WTC11 (cell line): ENCODE measurements around the gene CLN3. TPM values are rescaled to one million over a fixed set of nuclear protein-coding genes. Genes with fewer than 3 reads are reported as not detected.

ENCODE experiments used
- ATAC-seq: fragments of 200-7000 bp; cut with Tn5 transposase; 2 replicates; pipeline ENCODE4 v1.10.0; 2021; ENCODE audit warnings: mild to moderate bottlenecking, moderate library complexity
- CTCF ChIA-PET: fragments of 300-600 bp; sonication (Branson Sonifier 250); formaldehyde crosslinking; loops from one replicate; lab custom pipeline; 2021; ENCODE audit warnings: antibody characterized with exemption; lab: Charles Lee
- POLR2A ChIA-PET: fragments of 350-600 bp; sonication (Branson Sonifier 250); formaldehyde crosslinking; loops from one replicate; lab custom pipeline; 2021; ENCODE audit warnings: antibody characterized with exemption; lab: Charles Lee
- DNase-seq: peaks from one replicate; pipeline ENCODE4 v3.0.0; 2021; ENCODE audit warnings: low spot score
- H3K27ac Mint-ChIP-seq: 2 replicates; pipeline ENCODE4 v1.8.0; 2021; ENCODE audit warnings: mixed read lengths
- H3K27me3 Mint-ChIP-seq: 2 replicates; pipeline ENCODE4 v1.8.0; 2021; ENCODE audit warnings: low read depth, mild to moderate bottlenecking, moderate library complexity, mixed read lengths
- H3K36me3 Mint-ChIP-seq: 2 replicates; pipeline ENCODE4 v1.8.0; 2021; ENCODE audit warnings: mixed read lengths
- H3K4me1 Mint-ChIP-seq: 2 replicates; pipeline ENCODE4 v1.8.0; 2022; ENCODE audit warnings: mixed read lengths
- H3K4me3 Mint-ChIP-seq: 2 replicates; pipeline ENCODE4 v1.8.0; 2021; ENCODE audit warnings: mild to moderate bottlenecking, moderate library complexity, mixed read lengths
- H3K9me3 Mint-ChIP-seq: 2 replicates; pipeline ENCODE4 v1.8.0; 2021; ENCODE audit warnings: mixed read lengths
- NFATC4 ChIP-seq: fragments of 250-450 bp; sonication (Bioruptor Pico); IDR thresholded peaks from 2 replicates; pipeline ENCODE4 v1.9.0; 2021; ENCODE audit warnings: mild to moderate bottlenecking
- NR2C2 ChIP-seq: sonication (generic); formaldehyde crosslinking; IDR thresholded peaks from 2 replicates; pipeline ENCODE4 v1.8.0; 2022; ENCODE audit warnings: mild to moderate bottlenecking, missing genetic modification reagents
- ZNF317 ChIP-seq: sonication (generic); formaldehyde crosslinking; IDR thresholded peaks from 2 replicates; pipeline ENCODE4 v1.8.1; 2023; ENCODE audit warnings: low read depth, mild to moderate bottlenecking, moderate library complexity, missing genetic modification reagents, borderline replicate concordance
- ZNF396 ChIP-seq: fragments of 250-450 bp; sonication (Bioruptor Pico); IDR thresholded peaks from 2 replicates; pipeline ENCODE4 v1.8.0; 2021; ENCODE audit warnings: mild to moderate bottlenecking, moderate library complexity, borderline replicate concordance
- total RNA-seq: library from RNA; stranded (reverse); gene quantifications from 3 replicates; pipeline ENCODE4 v1.2.3, GENCODE V29; 2021
- TF ChIP-seq, protein P1 (sequence below): fragments of 250-450 bp; sonication (Bioruptor Pico); IDR thresholded peaks from 2 replicates; pipeline ENCODE4 v1.9.0; 2021; ENCODE audit warnings: mild to moderate bottlenecking
- TF ChIP-seq, protein P2 (sequence below): fragments of 200-600 bp; IDR thresholded peaks from 2 replicates; pipeline ENCODE4 v1.8.0; 2022; ENCODE audit warnings: antibody characterized with exemption
- TF ChIP-seq, protein P3 (sequence below): fragments of 250-450 bp; sonication (Bioruptor Pico); IDR thresholded peaks from 2 replicates; pipeline ENCODE4 v2.1.2; 2022; ENCODE audit warnings: mild to moderate bottlenecking, moderate library complexity
- TF ChIP-seq, protein P4 (sequence below): sonication (generic); formaldehyde crosslinking; IDR thresholded peaks from 2 replicates; pipeline ENCODE4 v1.8.0; 2022; ENCODE audit warnings: mild to moderate bottlenecking, missing genetic modification reagents
- TF ChIP-seq, protein P5 (sequence below): sonication (generic); formaldehyde crosslinking; IDR thresholded peaks from 2 replicates; pipeline ENCODE4 v1.8.0; 2022; ENCODE audit warnings: mild to moderate bottlenecking, missing genetic modification reagents
- TF ChIP-seq, protein P6 (sequence below): sonication (generic); formaldehyde crosslinking; IDR thresholded peaks from 2 replicates; pipeline ENCODE4 v1.8.1; 2022; ENCODE audit warnings: low read depth, mild to moderate bottlenecking, moderate library complexity, missing genetic modification reagents, borderline replicate concordance

The CLN3 gene
- total RNA-seq, 1 experiment from 2014 or later, result 23.9 TPM

DNA sequence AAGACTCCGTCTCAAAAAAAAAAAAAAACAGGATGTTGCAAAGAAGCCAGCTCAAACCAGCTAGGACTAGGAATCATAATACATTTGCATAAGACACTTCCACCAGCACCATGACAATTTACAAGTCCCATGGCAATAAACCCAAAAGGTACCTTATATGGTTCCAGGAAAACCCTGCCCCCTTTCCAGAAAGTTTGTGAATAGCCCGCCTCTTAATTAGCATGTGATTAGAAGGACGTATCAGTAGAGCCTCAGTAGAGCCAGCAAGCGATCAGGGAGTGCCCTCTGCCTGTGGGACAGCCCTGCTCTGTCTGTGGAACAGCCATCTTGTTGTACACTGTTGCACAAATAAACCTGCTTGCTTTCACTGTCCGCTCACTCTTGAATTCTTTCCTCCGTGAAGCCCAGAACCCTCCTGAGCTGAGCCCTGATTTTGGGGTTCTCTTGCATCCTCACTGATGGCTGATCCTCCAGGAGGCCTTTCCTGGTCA, 32.9 kb upstream of the CLN3 start:
- ATAC-seq (no peak), DNase-seq (no peak)
- ChIA-PET POLR2A (no interaction called here), CTCF (interaction anchor here (0.6 kb wide), 1 partner anchor 9 kb away, joined by 3 read pairs; no protein-coding TSS in a partner anchor)
- Mint-ChIP-seq H3K4me1 (no peaks in the 10 kb centered on the region), H3K9me3 (peaks cover 8% of the 10 kb centered on the region; the same call in 1 of the 2 replicates)
- TF ChIP-seq, protein P1, sequence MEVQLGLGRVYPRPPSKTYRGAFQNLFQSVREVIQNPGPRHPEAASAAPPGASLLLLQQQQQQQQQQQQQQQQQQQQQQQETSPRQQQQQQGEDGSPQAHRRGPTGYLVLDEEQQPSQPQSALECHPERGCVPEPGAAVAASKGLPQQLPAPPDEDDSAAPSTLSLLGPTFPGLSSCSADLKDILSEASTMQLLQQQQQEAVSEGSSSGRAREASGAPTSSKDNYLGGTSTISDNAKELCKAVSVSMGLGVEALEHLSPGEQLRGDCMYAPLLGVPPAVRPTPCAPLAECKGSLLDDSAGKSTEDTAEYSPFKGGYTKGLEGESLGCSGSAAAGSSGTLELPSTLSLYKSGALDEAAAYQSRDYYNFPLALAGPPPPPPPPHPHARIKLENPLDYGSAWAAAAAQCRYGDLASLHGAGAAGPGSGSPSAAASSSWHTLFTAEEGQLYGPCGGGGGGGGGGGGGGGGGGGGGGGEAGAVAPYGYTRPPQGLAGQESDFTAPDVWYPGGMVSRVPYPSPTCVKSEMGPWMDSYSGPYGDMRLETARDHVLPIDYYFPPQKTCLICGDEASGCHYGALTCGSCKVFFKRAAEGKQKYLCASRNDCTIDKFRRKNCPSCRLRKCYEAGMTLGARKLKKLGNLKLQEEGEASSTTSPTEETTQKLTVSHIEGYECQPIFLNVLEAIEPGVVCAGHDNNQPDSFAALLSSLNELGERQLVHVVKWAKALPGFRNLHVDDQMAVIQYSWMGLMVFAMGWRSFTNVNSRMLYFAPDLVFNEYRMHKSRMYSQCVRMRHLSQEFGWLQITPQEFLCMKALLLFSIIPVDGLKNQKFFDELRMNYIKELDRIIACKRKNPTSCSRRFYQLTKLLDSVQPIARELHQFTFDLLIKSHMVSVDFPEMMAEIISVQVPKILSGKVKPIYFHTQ (CRISPR knock-in tag), result no peak
- TF ChIP-seq, protein P2, sequence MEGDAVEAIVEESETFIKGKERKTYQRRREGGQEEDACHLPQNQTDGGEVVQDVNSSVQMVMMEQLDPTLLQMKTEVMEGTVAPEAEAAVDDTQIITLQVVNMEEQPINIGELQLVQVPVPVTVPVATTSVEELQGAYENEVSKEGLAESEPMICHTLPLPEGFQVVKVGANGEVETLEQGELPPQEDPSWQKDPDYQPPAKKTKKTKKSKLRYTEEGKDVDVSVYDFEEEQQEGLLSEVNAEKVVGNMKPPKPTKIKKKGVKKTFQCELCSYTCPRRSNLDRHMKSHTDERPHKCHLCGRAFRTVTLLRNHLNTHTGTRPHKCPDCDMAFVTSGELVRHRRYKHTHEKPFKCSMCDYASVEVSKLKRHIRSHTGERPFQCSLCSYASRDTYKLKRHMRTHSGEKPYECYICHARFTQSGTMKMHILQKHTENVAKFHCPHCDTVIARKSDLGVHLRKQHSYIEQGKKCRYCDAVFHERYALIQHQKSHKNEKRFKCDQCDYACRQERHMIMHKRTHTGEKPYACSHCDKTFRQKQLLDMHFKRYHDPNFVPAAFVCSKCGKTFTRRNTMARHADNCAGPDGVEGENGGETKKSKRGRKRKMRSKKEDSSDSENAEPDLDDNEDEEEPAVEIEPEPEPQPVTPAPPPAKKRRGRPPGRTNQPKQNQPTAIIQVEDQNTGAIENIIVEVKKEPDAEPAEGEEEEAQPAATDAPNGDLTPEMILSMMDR, result no peak
- TF ChIP-seq ZNF396, result no peak
- TF ChIP-seq NR2C2 (CRISPR knock-in tag), result no peak
- TF ChIP-seq, protein P3, sequence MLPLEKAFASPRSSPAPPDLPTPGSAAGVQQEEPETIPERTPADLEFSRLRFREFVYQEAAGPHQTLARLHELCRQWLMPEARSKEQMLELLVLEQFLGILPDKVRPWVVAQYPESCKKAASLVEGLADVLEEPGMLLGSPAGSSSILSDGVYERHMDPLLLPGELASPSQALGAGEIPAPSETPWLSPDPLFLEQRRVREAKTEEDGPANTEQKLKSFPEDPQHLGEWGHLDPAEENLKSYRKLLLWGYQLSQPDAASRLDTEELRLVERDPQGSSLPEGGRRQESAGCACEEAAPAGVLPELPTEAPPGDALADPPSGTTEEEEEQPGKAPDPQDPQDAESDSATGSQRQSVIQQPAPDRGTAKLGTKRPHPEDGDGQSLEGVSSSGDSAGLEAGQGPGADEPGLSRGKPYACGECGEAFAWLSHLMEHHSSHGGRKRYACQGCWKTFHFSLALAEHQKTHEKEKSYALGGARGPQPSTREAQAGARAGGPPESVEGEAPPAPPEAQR, result no peak
- TF ChIP-seq, protein P4, sequence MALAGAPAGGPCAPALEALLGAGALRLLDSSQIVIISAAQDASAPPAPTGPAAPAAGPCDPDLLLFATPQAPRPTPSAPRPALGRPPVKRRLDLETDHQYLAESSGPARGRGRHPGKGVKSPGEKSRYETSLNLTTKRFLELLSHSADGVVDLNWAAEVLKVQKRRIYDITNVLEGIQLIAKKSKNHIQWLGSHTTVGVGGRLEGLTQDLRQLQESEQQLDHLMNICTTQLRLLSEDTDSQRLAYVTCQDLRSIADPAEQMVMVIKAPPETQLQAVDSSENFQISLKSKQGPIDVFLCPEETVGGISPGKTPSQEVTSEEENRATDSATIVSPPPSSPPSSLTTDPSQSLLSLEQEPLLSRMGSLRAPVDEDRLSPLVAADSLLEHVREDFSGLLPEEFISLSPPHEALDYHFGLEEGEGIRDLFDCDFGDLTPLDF (CRISPR knock-in tag), result no peak
- TF ChIP-seq ZNF317 (CRISPR knock-in tag), result no peak
- TF ChIP-seq, protein P5, sequence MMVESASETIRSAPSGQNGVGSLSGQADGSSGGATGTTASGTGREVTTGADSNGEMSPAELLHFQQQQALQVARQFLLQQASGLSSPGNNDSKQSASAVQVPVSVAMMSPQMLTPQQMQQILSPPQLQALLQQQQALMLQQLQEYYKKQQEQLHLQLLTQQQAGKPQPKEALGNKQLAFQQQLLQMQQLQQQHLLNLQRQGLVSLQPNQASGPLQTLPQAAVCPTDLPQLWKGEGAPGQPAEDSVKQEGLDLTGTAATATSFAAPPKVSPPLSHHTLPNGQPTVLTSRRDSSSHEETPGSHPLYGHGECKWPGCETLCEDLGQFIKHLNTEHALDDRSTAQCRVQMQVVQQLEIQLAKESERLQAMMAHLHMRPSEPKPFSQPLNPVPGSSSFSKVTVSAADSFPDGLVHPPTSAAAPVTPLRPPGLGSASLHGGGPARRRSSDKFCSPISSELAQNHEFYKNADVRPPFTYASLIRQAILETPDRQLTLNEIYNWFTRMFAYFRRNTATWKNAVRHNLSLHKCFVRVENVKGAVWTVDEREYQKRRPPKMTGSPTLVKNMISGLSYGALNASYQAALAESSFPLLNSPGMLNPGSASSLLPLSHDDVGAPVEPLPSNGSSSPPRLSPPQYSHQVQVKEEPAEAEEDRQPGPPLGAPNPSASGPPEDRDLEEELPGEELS (CRISPR knock-in tag), result no peak
- no peak for TF ChIP-seq NFATC4 (CRISPR knock-in tag)
- TF ChIP-seq, all 79 proteins: peak for 0
- Mint-ChIP-seq H3K4me3 (no peak overlapping the region), H3K27ac (no peak overlapping the region), H3K36me3 (no peaks in the 10 kb centered on the region), H3K27me3 (no peaks in the 10 kb centered on the region; the same call in 1 of the 2 replicates)

DNA sequence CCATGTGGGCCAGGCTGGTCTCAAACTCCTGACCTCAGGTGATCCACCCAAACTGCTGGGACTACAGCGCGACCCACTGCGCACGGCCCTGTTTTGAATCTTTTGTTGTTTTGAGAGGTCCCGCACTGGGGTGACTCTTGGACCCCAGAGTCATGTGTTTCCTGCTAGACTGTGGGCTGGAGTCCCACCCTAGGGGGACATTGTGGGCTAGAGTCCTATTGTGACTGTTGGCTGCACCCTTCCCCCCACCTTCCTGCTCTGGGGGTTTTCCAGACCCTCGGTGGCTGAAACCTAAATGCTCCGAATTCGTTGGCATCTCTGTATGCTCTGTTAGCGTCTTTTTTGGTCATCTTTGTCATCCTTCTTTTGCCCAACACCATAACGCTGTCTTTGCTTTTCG, 30.9 kb upstream of the CLN3 start:
- no peak overlapping the region for H3K27ac Mint-ChIP-seq
- TF ChIP-seq, protein P6, sequence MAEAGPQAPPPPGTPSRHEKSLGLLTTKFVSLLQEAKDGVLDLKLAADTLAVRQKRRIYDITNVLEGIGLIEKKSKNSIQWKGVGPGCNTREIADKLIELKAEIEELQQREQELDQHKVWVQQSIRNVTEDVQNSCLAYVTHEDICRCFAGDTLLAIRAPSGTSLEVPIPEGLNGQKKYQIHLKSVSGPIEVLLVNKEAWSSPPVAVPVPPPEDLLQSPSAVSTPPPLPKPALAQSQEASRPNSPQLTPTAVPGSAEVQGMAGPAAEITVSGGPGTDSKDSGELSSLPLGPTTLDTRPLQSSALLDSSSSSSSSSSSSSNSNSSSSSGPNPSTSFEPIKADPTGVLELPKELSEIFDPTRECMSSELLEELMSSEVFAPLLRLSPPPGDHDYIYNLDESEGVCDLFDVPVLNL, result no peak
- TF ChIP-seq, all 79 proteins: peak for 0
- H3K27me3 Mint-ChIP-seq, result no peaks in the 10 kb centered on the region; the same call in 1 of the 2 replicates
- no peaks in the 10 kb centered on the region for H3K36me3 Mint-ChIP-seq
- no peaks in the 10 kb centered on the region for H3K4me1 Mint-ChIP-seq
- DNase-seq (no peak), ATAC-seq (no peak)
- no peak overlapping the region for H3K4me3 Mint-ChIP-seq
- ChIA-PET POLR2A (no interaction called here), CTCF (no interaction called here)
- peaks cover 8% of the 10 kb centered on the region; the same call in 1 of the 2 replicates for H3K9me3 Mint-ChIP-seq

DNA sequence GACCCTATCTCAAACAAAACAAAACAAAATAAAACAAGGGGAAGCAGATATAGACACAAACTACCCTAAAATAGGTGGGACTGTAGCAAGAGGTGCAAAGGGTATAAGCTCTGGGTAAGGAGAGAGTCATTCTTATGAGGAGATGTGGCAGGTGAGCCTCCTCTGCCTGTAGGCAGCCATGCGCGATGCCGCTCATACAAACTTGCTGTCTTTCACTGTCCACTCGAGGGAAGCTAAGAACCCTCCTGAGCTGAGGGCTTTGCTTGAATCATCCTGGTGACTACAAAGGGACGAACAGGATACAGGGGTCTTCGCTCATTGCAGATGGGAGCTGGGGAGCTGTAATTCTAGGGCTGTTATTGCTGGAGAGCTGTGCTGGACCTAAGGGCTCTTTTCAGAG, 29.6 kb upstream of the CLN3 start:
- ChIA-PET POLR2A (no interaction called here), CTCF (interaction anchor here (1.5 kb wide), 1 partner anchor 18 kb away, joined by 3 read pairs; no protein-coding TSS in a partner anchor)
- DNase-seq (no peak), ATAC-seq (no peak)
- TF ChIP-seq, protein P2, result no peak
- Mint-ChIP-seq H3K9me3 (peaks cover 8% of the 10 kb centered on the region; the same call in 1 of the 2 replicates), H3K27ac (no peak overlapping the region), H3K4me3 (no peak overlapping the region), H3K27me3 (no peaks in the 10 kb centered on the region; the same call in 1 of the 2 replicates), H3K36me3 (no peaks in the 10 kb centered on the region), H3K4me1 (no peaks in the 10 kb centered on the region)
